Right atrium auricular region (tissue), 2 donors: ENCODE results near the gene HOXA7. TPM values are rescaled to one million over a fixed set of nuclear protein-coding genes. Genes with fewer than 3 reads are reported as not detected.

Experiments
- DNase-seq: peaks from one replicate; pipeline ENCODE4 v3.0.0-alpha.2; 2019; ENCODE audit warnings: low spot score
- H3K27ac ChIP-seq, 2 donors: fragments of 200-600 bp; sonication (generic); 1 replicate in 1 of 2; 2 replicates in 1 of 2; pipeline ENCODE4 v1.5.1; 2016 to 2019
- H3K27me3 ChIP-seq, 2 donors: fragments of 200-600 bp; sonication (generic); one replicate each; pipeline versions ENCODE4 v1.5.1 to v1.6.0; 2017 to 2019
- H3K36me3 ChIP-seq: fragments of 200-600 bp; sonication (generic); one replicate; pipeline ENCODE4 v1.5.1; 2016
- H3K4me1 ChIP-seq, 2 donors: fragments of 200-600 bp; sonication (generic); one replicate each; pipeline versions ENCODE4 v1.5.1 to v1.6.0; 2017 to 2019
- H3K4me3 ChIP-seq, 2 donors: fragments of 200-600 bp; sonication (generic); 1 replicate in 1 of 2; 2 replicates in 1 of 2; pipeline ENCODE4 v1.5.1; 2017 to 2019; ENCODE audit warnings: mild to moderate bottlenecking in 1 of 2, moderate library complexity in 1 of 2
- H3K9me3 ChIP-seq, 2 donors: fragments of 200-600 bp; sonication (generic); one replicate each; pipeline ENCODE4 v1.5.1; 2019
- CTCF ChIP-seq, 2 donors: fragments of 200-600 bp; sonication (generic); IDR thresholded peaks; one replicate each; pipeline ENCODE4 v1.5.1; 2019; ENCODE audit warnings: antibody characterized with exemption in 2 of 2
- total RNA-seq, 2 donors: library from RNA; depleted of rRNA; stranded (reverse); fragments of >200 nt; gene quantifications; one replicate each; pipeline ENCODE4 v1.1.0, GENCODE V29; 2016

The HOXA7 gene
- total RNA-seq, 2 donors from 2014 or later, result not detected

GRCh38 chr7:27115221-27116026 lies 41.1 kb downstream of the HOXA7 start:
- no peak for DNase-seq
- Histone ChIP-seq H3K27me3 (peaks cover 14 to 41% of the 10 kb centered on the region in 2 donors), H3K9me3 (no peaks in the 10 kb centered on the region), H3K27ac (peak overlapping the region; percentile 9 to 62), H3K4me3 (peak overlapping the region; percentile 5 to 31), H3K36me3 (no peaks in the 10 kb centered on the region), H3K4me1 (peaks cover 0 to 25% of the 10 kb centered on the region in 2 donors)
- TF ChIP-seq CTCF (IDR thresholded peaks at IDR 0.05), result no peak

- H3K36me3 ChIP-seq, result no peaks in the 10 kb centered on the region
- H3K27me3 ChIP-seq, result peaks cover 14 to 41% of the 10 kb centered on the region in 2 donors
- no peak for DNase-seq
- H3K27ac ChIP-seq, result peak overlapping the region; percentile 9 to 62
- H3K4me3 ChIP-seq, result no peak overlapping the region
- TF ChIP-seq CTCF (IDR thresholded peaks at IDR 0.05), result no peak
- H3K4me1 ChIP-seq, result peaks cover 0 to 27% of the 10 kb centered on the region in 2 donors
- no peaks in the 10 kb centered on the region for H3K9me3 ChIP-seq
These were observed 41.6 kb downstream of the HOXA7 start for GRCh38 chr7:27114881-27115220.

DNA sequence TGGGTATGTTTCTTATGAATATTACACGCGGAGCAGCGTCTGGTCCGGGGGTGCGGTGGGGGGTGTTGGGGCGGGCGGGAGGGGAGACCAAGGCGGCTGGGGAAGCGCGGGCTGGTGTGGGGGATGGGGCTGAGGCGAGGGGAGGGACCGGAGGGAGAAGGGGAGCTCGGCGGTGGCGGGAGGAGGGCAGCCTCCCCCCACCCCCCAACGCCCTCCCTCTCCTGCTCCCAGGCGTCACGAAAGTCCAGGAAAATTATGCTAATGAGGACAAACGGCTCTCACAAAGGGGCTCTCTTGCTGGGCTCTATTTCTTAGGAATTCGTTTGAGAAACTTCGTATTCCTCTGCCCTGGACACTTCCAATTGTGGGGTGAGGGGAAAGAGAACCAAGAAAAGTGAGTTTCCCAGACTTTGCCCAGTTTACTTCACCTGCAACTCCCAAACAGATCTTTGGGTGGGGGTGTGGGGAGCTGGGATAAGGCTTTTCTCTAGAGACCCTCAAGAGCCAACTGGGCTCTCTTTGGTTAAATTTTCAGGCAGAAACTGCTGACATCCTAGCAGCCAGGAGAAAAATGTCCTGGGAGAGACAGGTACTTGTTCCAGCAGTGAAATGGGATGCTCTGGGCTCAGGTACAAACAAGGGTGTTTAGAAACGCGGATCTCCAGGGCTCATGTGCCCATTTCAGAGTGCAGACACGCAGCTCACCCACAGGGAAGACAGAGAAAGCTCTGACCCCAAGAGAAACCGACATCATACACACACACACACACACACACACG lies 42.3 kb downstream of the HOXA7 start:
- TF ChIP-seq CTCF (IDR thresholded peaks at IDR 0.05), result no peak
- Histone ChIP-seq H3K9me3 (no peaks in the 10 kb centered on the region), H3K4me1 (peaks cover 0 to 27% of the 10 kb centered on the region in 2 donors), H3K36me3 (no peaks in the 10 kb centered on the region), H3K4me3 (peak overlapping the region; percentile 33 to 49), H3K27ac (peak overlapping the region; percentile 71 to 73), H3K27me3 (peaks cover 14 to 41% of the 10 kb centered on the region in 2 donors)
- no peak for DNase-seq

GRCh38 chr7:27112955-27113949 lies 43.2 kb downstream of the HOXA7 start:
- H3K36me3 ChIP-seq, result no peaks in the 10 kb centered on the region
- peaks cover 0 to 27% of the 10 kb centered on the region in 2 donors for H3K4me1 ChIP-seq
- no peak for DNase-seq
- peak overlapping the region; percentile 71 to 73 for H3K27ac ChIP-seq
- no peaks in the 10 kb centered on the region for H3K9me3 ChIP-seq
- no peak for TF ChIP-seq CTCF (IDR thresholded peaks at IDR 0.05)
- peaks cover 9 to 39% of the 10 kb centered on the region in 2 donors for H3K27me3 ChIP-seq
- H3K4me3 ChIP-seq, result peak overlapping the region; percentile 33 to 49

- Histone ChIP-seq H3K27me3 (peaks cover 9 to 35% of the 10 kb centered on the region in 2 donors), H3K9me3 (no peaks in the 10 kb centered on the region), H3K4me1 (peaks cover 0 to 18% of the 10 kb centered on the region in 2 donors), H3K27ac (no peak overlapping the region), H3K36me3 (no peaks in the 10 kb centered on the region), H3K4me3 (no peak overlapping the region)
- TF ChIP-seq CTCF (IDR thresholded peaks at IDR 0.05), result no peak
- no peak for DNase-seq
These were observed 44.1 kb downstream of the HOXA7 start for GRCh38 chr7:27112361-27112760.
